GM12878 (cell line): Measurements from ENCODE around the gene PTPRC. TPM values are rescaled to one million over a fixed set of nuclear protein-coding genes. Genes with fewer than 3 reads are reported as not detected.

ENCODE experiments used
- ATAC-seq: fragments of 200-7000 bp; cut with Tn5 transposase; 3 replicates; pipeline ENCODE4 v1.9.1; 2020; ENCODE audit warnings: mild to moderate bottlenecking, moderate library complexity
- BruUV-seq: library from RNA; stranded (reverse); fragments of 400-500 nt; replicated peaks from 2 replicates; lab custom pipeline; 2021; lab: Mats Ljungman, UMichigan
- CTCF ChIA-PET: fragments of 300-600 bp; sonication (Branson Sonifier 250); formaldehyde crosslinking; extraction: SDS; loops from one replicate; lab custom pipeline; 2021; ENCODE audit warnings: inconsistent platforms; lab: Yijun Ruan, JAX
- POLR2A ChIA-PET: fragments of 350-600 bp; formaldehyde crosslinking; extraction: SDS; loops from one replicate; lab custom pipeline; 2021; ENCODE audit warnings: inconsistent platforms; lab: Charles Lee
- RAD21 ChIA-PET: fragments of 300-600 bp; sonication (Branson Sonifier 250); formaldehyde crosslinking; loops from one replicate; lab custom pipeline; 2023; ENCODE audit warnings: antibody characterized with exemption; ENCODE audit not compliant: unreplicated experiment; lab: Charles Lee
- SMC1A ChIA-PET: fragments of 300-600 bp; sonication (Branson Sonifier 250); formaldehyde crosslinking; loops from one replicate; lab custom pipeline; 2023; ENCODE audit not compliant: unreplicated experiment, uncharacterized antibody; lab: Charles Lee
- DNase-seq: peaks from one replicate; pipeline ENCODE4 v3.0.0-alpha.2; 2011; ENCODE audit warnings: low read depth, low spot score
- FAIRE-seq: peaks from 3 replicates; lab custom pipeline; 2011; peaks lifted over from hg19 to GRCh38; lab: Jason Lieb, UNC
- H2AFZ ChIP-seq: 2 replicates; pipeline ENCODE4 v1.6.0; 2011; ENCODE audit warnings: low read depth, low read length, control low read depth; ENCODE audit not compliant: control insufficient read depth
- H3K27ac ChIP-seq: 2 replicates; pipeline ENCODE4 v1.5.1; 2011; ENCODE audit warnings: control low read depth; ENCODE audit not compliant: control insufficient read depth, insufficient read depth
- H3K27me3 ChIP-seq, 2 experiments: replicated peaks in 1 of 2; 2 replicates each; pipeline versions ENCODE4 v1.6.0 to v1.6.1; 2011; ENCODE audit warnings: low read length in 1 of 2; ENCODE audit not compliant: control insufficient read depth in 2 of 2, insufficient read depth in 2 of 2
- H3K36me3 ChIP-seq, 2 experiments: 2 replicates each; pipeline ENCODE4 v1.5.1; 2011; ENCODE audit warnings: low read length in 1 of 2; ENCODE audit not compliant: control insufficient read depth in 2 of 2, insufficient read depth in 2 of 2
- H3K4me1 ChIP-seq: 2 replicates; pipeline ENCODE4 v1.6.1; 2011; ENCODE audit warnings: mild to moderate bottlenecking, low read length, moderate library complexity, mixed read lengths; ENCODE audit not compliant: control insufficient read depth, insufficient read depth
- H3K4me2 ChIP-seq: 2 replicates; pipeline ENCODE4 v1.6.0; 2011; ENCODE audit warnings: control low read depth; ENCODE audit not compliant: control insufficient read depth, insufficient read depth
- H3K4me3 ChIP-seq: fragments of 200-600 bp; sonication (generic); 2 replicates; pipeline ENCODE4 v1.5.1; 2016
- H3K79me2 ChIP-seq: 2 replicates; pipeline ENCODE4 v1.6.0; 2011; ENCODE audit warnings: low read length; ENCODE audit not compliant: control insufficient read depth, insufficient read depth
- H3K9ac ChIP-seq: 2 replicates; pipeline ENCODE4 v1.8.0; 2011; ENCODE audit warnings: low read length, control low read depth, mixed read lengths; ENCODE audit not compliant: control insufficient read depth, insufficient read depth
- H3K9me3 ChIP-seq: replicated peaks from 3 replicates; pipeline ENCODE4 v1.5.1; 2011; ENCODE audit warnings: mild to moderate bottlenecking, low read length; ENCODE audit not compliant: control insufficient read depth, insufficient read depth
- H4K20me1 ChIP-seq: 2 replicates; pipeline ENCODE4 v1.6.0; 2011; ENCODE audit not compliant: control insufficient read depth, insufficient read depth
- BCL3 ChIP-seq: IDR thresholded peaks from 2 replicates; pipeline ENCODE4 v1.6.1; 2011; ENCODE audit warnings: borderline replicate concordance, low read depth, mild to moderate bottlenecking, moderate library complexity, low read length; ENCODE audit not compliant: insufficient read depth, poor library complexity, severe bottlenecking
- CBX5 ChIP-seq: sonication (generic); IDR thresholded peaks from 2 replicates; pipeline ENCODE4 v1.6.1; 2016; ENCODE audit warnings: low read depth, moderate library complexity, mild to moderate bottlenecking, inconsistent platforms
- KAT2A ChIP-seq: conservative IDR thresholded peaks from 2 replicates; pipeline ENCODE4 v1.6.1; 2011; ENCODE audit warnings: low read depth, low read length; ENCODE audit not compliant: control insufficient read depth
- STAT1 ChIP-seq: fragments of 450-650 bp; conservative IDR thresholded peaks from 2 replicates; pipeline ENCODE4 v1.6.1; 2014; ENCODE audit warnings: antibody characterized with exemption, mild to moderate bottlenecking
- TCF7 ChIP-seq: IDR thresholded peaks from 2 replicates; pipeline ENCODE4 v1.6.1; 2014; ENCODE audit warnings: antibody characterized with exemption, borderline replicate concordance
- ZBTB33 ChIP-seq: fragments of 450-650 bp; IDR thresholded peaks from 2 replicates; pipeline ENCODE4 v1.6.1; 2017; ENCODE audit warnings: mild to moderate bottlenecking
- WGBS: methylation state at CpG from one replicate; pipeline ENCODE4 v1.1.6; 2016; ENCODE audit warnings: low lambda C conversion rate; ENCODE audit not compliant: insufficient replicate concordance, insufficient coverage; ENCODE audit errors: missing lambda C conversion rate; 5-methylcytosine and 5-hydroxymethylcytosine counted together
- in situ Hi-C: fragments of 300-500 bp; cut with MboI; formaldehyde crosslinking; loops from 9 replicates; pipeline ENCODE4 v1.14.3; 2018; ENCODE audit warnings: mixed read lengths
- intact Hi-C: fragments of 100-400 bp; cut with micrococcal nuclease; formaldehyde crosslinking; loops from one replicate; pipeline ENCODE4 v1.14.2; 2022; ENCODE audit not compliant: unreplicated experiment
- polyA plus RNA-seq, 11 experiments: library from polyadenylated mRNA; depleted of rRNA in 4 of 11; unstranded in 6 of 11; stranded (reverse) in 5 of 11; fragments of >200 nt; fragmentation: Nextera tagmentation in 4 of 11; fragmentation: Illumina TruSeq in 1 of 11; extraction: Ambion mirVana in 4 of 11; extraction: Trizol in 1 of 11; gene quantifications; 1 replicate in 1 of 11; 2 replicates in 10 of 11; pipeline versions ENCODE4 v1.2.1 to v1.2.3, GENCODE V29; 2011 to 2016; ENCODE audit warnings: inconsistent platforms in 2 of 11, missing spikeins in 2 of 11, low read depth in 1 of 11
- total RNA-seq, 4 experiments: library from RNA; depleted of rRNA in 3 of 4; stranded (reverse); fragments of >200 nt in 3 of 4; fragmentation: Illumina TruSeq in 1 of 4; extraction: Trizol in 1 of 4; gene quantifications; 2 replicates each; pipeline versions ENCODE4 v1.2.1 to v1.2.3, GENCODE V29; 2013 to 2021
- TF ChIP-seq, protein P1 (sequence below): IDR thresholded peaks from 2 replicates; pipeline ENCODE4 v1.6.1; 2012; ENCODE audit warnings: low read length, inconsistent platforms

Gene PTPRC
- total and polyA plus RNA-seq, 10 of the 15 experiments (the other 5 are each of a cell fraction or from before 2014, with no cell fraction given), result 72.9 to 221 (median 118) TPM

DNA sequence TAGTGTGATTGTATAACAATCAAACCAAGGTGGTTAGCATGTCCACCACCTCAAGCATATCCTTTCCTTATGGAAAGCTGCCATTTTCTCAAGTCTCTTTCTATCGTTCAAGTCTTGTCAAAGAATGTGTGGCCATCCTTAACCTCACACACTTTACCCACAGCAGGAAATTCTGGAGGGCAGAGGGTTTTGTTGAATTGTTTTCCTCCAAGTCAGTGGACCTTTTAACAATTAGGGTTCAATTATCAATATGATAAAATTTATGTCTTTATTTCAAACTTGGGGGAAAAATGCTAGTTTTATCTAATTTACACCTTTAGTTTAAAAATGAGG, 14.2 kb upstream of the PTPRC start:
- no peaks in the 10 kb centered on the region; the same call in 1 of the 3 replicates for H3K9me3 ChIP-seq
- H3K4me2 ChIP-seq, result peak overlapping the region; percentile 7; the same call in 1 of the 2 replicates
- in situ Hi-C loops, result no loop called here
- no peak for DNase-seq
- no TSS peak for BruUV-seq
- H3K4me3 ChIP-seq, result no peak overlapping the region
- ChIA-PET CTCF (interaction anchor here (0.7 to 1.7 kb wide), 7 partner anchors 8 to 62 kb away, joined by 3 to 13 read pairs (median 4); no protein-coding TSS in a partner anchor), RAD21 (interaction anchor here (0.9 to 7.2 kb wide), 5 partner anchors 11 to 71 kb away, joined by 3 to 154 read pairs (median 10); partner anchors contain the start of gene PTPRC), POLR2A (interaction anchor here (1.8 to 7.4 kb wide), 2 partner anchors 10 to 12 kb away, joined by 3 to 106 read pairs; partner anchors contain the start of gene PTPRC), SMC1A (interaction anchor here (0.7 to 7.4 kb wide), 10 partner anchors 11 to 108 kb away, joined by 3 to 251 read pairs (median 8); partner anchors contain the start of gene PTPRC)
- peaks cover 43% of the 10 kb centered on the region for H3K4me1 ChIP-seq
- 80% methylated on average over 1 of the region's 1 CpG for WGBS
- FAIRE-seq, result no peak
- intact Hi-C loops, result loop anchor here (10.0 kb wide), 1 partner anchor 550 kb away; no protein-coding TSS in a partner anchor
- no peak overlapping the region for H2AFZ ChIP-seq
- no peaks in the 10 kb centered on the region for H3K36me3 ChIP-seq
- H3K9ac ChIP-seq, result no peak overlapping the region
- no peaks in the 10 kb centered on the region for H3K79me2 ChIP-seq
- TF ChIP-seq ZBTB33, result no peak
- no peak for TF ChIP-seq TCF7
- TF ChIP-seq, protein P1, sequence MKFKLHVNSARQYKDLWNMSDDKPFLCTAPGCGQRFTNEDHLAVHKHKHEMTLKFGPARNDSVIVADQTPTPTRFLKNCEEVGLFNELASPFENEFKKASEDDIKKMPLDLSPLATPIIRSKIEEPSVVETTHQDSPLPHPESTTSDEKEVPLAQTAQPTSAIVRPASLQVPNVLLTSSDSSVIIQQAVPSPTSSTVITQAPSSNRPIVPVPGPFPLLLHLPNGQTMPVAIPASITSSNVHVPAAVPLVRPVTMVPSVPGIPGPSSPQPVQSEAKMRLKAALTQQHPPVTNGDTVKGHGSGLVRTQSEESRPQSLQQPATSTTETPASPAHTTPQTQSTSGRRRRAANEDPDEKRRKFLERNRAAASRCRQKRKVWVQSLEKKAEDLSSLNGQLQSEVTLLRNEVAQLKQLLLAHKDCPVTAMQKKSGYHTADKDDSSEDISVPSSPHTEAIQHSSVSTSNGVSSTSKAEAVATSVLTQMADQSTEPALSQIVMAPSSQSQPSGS, result no peak
- TF ChIP-seq BCL3, result no peak
- TF ChIP-seq CBX5, result no peak
- TF ChIP-seq STAT1, result no peak
- no peak for TF ChIP-seq KAT2A
- H3K27ac ChIP-seq, result no peak overlapping the region
- no peaks in the 10 kb centered on the region for H4K20me1 ChIP-seq
- H3K27me3 ChIP-seq, result no peaks in the 10 kb centered on the region
- ATAC-seq, result no peak
